Activated naive CD8-positive, alpha-beta T cell treated with anti-CD3 and anti-CD28 coated beads, Interleukin-2, amount 50 U/mL, for 24 hours (primary cell): Measurements from ENCODE around the gene C2orf69.

Experiments used
- ATAC-seq: fragments of 150-1000 bp; cut with Tn5 transposase; one replicate; pipeline ENCODE4 v1.10.0; 2021
- DNase-seq: peaks from one replicate; pipeline ENCODE4 v3.0.0; 2021
- H3K27ac Mint-ChIP-seq: one replicate; pipeline ENCODE4 v1.8.0; 2021; ENCODE audit warnings: mild to moderate bottlenecking, mixed read lengths
- H3K27me3 Mint-ChIP-seq: one replicate; pipeline ENCODE4 v1.8.0; 2021; ENCODE audit warnings: mixed read lengths
- H3K36me3 Mint-ChIP-seq: one replicate; pipeline ENCODE4 v1.8.0; 2021; ENCODE audit warnings: low read depth, mixed read lengths
- H3K4me1 Mint-ChIP-seq: one replicate; pipeline ENCODE4 v1.8.0; 2021; ENCODE audit warnings: mixed read lengths
- H3K4me3 Mint-ChIP-seq: one replicate; pipeline ENCODE4 v1.8.0; 2021; ENCODE audit warnings: mild to moderate bottlenecking, moderate library complexity, mixed read lengths
- H3K9me3 Mint-ChIP-seq: one replicate; pipeline ENCODE4 v1.8.0; 2021; ENCODE audit warnings: mixed read lengths

C2orf69 gene

DNA sequence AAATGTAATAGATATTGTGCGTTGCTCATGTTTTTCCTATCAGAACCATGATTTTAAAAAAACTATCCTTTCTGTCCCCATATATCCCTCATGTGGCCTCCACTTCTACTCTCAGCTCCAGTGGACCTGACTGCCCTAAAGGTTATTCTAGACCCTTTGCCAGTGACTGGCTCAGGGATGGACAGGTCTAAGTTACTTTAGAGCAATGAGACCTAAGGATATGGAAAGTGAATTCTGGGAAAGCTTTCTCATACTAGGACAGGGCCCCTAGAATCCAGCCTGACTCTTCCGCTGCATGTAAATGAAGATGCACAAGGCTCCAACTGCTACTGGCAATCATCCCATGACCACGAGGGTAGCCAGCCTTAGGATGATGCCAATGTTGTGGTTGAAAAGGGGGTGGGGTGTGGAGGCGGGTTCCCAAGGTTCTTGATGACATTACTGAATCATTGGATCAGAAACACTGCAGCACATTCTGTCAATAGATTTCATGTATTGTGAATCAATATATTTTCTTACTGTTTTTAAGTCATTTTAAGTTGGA is 21.3 kb downstream of the C2orf69 start:
- Mint-ChIP-seq H3K4me3 (no peak overlapping the region), H3K27me3 (no peaks in the 10 kb centered on the region), H3K4me1 (peaks cover 2% of the 10 kb centered on the region), H3K27ac (no peak overlapping the region), H3K36me3 (peaks cover 41% of the 10 kb centered on the region), H3K9me3 (no peaks in the 10 kb centered on the region)
- no peak for DNase-seq
- ATAC-seq, result no peak

DNA sequence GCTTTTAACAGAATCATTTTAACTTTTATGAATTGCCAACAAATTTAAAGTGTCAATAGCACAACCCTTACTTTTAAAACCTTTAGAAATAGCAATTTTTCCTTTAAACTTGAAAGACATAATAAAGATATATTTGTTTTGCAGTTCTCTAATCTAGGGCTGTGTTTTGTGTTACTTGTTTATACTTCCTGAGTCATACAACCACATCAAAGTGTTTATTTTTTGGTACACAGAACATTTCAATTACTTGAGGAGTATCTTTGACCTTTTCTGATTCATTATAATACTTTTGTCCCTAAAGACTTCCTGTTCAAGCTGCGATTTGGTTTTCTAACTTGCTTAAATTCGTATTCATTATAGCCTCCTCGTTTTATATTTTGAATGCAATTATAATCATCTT is 22.4 kb downstream of the C2orf69 start:
- ATAC-seq, result no peak
- Mint-ChIP-seq H3K36me3 (peaks cover 44% of the 10 kb centered on the region), H3K4me3 (no peak overlapping the region), H3K27me3 (no peaks in the 10 kb centered on the region), H3K27ac (no peak overlapping the region), H3K4me1 (peaks cover 2% of the 10 kb centered on the region), H3K9me3 (no peaks in the 10 kb centered on the region)
- no peak for DNase-seq

DNA sequence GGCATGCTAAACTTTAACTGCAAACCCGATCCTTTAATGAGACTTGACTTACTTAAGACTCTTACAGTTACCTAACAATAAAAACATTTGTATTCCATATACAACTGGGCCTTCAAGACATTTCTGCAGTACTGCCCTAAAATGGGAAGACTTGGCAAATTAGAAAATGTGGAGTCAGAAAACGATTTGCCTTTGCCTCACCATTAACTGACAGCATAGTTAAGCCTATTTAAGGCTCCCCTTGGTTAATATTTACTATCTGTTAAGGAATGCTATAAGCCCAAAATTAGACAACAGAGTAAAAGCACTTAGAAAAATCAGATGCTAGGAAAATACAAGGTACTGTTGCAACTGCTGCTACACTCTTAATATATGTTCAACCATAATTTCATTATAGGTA is 25.5 kb downstream of the C2orf69 start:
- DNase-seq (no peak), ATAC-seq (no peak)
- Mint-ChIP-seq H3K27me3 (no peaks in the 10 kb centered on the region), H3K36me3 (peaks cover 30% of the 10 kb centered on the region), H3K4me1 (peaks cover 8% of the 10 kb centered on the region), H3K4me3 (no peak overlapping the region), H3K27ac (no peak overlapping the region), H3K9me3 (no peaks in the 10 kb centered on the region)

DNA sequence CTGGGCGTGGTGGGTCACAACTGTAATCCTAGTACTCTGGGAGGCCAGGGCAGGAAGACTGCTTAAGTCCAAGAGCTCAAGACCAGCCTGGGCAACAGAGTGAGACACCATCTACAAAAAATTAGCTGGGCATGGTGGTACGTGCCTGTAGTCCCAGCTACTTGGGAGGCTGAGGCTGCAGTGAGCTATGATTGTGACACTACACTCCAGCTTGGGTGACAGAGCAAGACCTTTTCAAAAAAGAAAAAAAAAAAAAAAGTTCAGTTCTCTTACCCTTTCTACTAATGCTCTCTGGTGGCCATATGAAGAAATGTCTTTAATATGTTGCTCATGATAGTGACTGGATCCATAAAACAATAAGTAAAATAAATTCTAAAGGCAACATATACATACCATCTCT is 29.3 kb downstream of the C2orf69 start:
- H3K27ac Mint-ChIP-seq, result no peak overlapping the region
- no peaks in the 10 kb centered on the region for H3K9me3 Mint-ChIP-seq
- ATAC-seq (no peak), DNase-seq (no peak)
- H3K27me3 Mint-ChIP-seq, result no peaks in the 10 kb centered on the region
- H3K36me3 Mint-ChIP-seq, result peaks cover 27% of the 10 kb centered on the region
- H3K4me3 Mint-ChIP-seq, result no peak overlapping the region
- H3K4me1 Mint-ChIP-seq, result peaks cover 6% of the 10 kb centered on the region

DNA sequence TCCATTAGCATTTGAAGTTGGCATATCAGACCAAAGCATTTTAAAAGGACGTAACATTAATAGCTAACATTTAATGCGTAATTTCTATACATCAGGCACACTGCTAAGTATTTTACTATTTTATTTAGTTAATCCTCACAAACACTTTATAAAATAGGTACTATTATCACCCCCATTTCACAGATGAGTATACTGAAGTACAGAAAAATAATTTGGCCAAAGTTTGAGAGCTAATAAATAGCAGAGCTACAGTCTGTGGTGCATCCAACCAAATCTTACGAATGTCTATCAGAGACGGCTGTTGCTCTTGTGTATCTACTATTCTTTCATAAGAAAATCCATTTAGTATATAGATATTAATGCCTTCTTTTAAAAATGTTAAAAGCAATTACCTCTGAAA is 32.3 kb downstream of the C2orf69 start:
- H3K4me1 Mint-ChIP-seq, result peaks cover 6% of the 10 kb centered on the region
- no peak overlapping the region for H3K27ac Mint-ChIP-seq
- peaks cover 30% of the 10 kb centered on the region for H3K36me3 Mint-ChIP-seq
- H3K9me3 Mint-ChIP-seq, result no peaks in the 10 kb centered on the region
- DNase-seq, result no peak
- H3K27me3 Mint-ChIP-seq, result no peaks in the 10 kb centered on the region
- ATAC-seq, result no peak
- no peak overlapping the region for H3K4me3 Mint-ChIP-seq

DNA sequence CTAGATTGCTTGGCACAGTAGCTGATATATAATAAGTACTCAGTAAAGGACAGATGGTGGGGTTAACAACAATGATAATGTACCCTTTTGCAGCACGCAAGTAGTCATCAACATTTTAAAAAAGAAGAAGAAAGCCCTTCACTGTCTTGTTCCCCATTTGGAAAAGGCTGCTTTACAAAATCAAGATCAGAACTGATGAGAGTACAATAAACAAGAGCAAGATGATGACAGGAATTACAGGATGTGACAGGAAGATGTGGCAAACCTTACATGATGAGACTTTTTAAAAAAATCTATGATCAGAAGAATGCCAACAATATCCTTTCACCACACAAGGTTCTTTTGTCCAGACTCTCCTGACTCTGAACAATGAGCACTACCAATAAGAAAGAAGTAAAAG is 35.1 kb downstream of the C2orf69 start:
- H3K27me3 Mint-ChIP-seq, result no peaks in the 10 kb centered on the region
- H3K27ac Mint-ChIP-seq, result no peak overlapping the region
- ATAC-seq, result no peak
- H3K4me1 Mint-ChIP-seq, result peaks cover 8% of the 10 kb centered on the region
- H3K36me3 Mint-ChIP-seq, result peaks cover 33% of the 10 kb centered on the region
- no peak overlapping the region for H3K4me3 Mint-ChIP-seq
- no peaks in the 10 kb centered on the region for H3K9me3 Mint-ChIP-seq
- DNase-seq, result no peak

DNA sequence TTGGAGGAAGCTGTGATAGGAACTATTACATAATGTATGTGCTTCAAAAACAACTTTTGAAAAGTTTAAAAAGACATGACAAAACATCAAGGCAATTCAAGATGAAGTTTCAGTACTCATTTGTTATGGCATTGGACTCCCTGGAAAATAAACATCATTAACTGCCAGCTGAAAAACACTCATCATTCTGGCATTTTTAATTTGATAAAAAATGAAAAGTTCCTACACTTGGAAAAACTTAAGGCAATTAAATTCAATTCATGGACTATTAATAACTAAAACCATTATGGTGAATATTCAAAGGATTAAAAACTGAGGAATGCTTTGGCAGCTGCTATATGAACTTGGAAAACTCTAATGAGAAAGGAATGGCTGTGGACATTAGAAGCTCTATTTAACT is 35.7 kb downstream of the C2orf69 start:
- H3K9me3 Mint-ChIP-seq, result no peaks in the 10 kb centered on the region
- H3K4me1 Mint-ChIP-seq, result peaks cover 12% of the 10 kb centered on the region
- no peak overlapping the region for H3K27ac Mint-ChIP-seq
- DNase-seq (no peak), ATAC-seq (no peak)
- H3K27me3 Mint-ChIP-seq, result no peaks in the 10 kb centered on the region
- H3K4me3 Mint-ChIP-seq, result no peak overlapping the region
- peaks cover 33% of the 10 kb centered on the region for H3K36me3 Mint-ChIP-seq

DNA sequence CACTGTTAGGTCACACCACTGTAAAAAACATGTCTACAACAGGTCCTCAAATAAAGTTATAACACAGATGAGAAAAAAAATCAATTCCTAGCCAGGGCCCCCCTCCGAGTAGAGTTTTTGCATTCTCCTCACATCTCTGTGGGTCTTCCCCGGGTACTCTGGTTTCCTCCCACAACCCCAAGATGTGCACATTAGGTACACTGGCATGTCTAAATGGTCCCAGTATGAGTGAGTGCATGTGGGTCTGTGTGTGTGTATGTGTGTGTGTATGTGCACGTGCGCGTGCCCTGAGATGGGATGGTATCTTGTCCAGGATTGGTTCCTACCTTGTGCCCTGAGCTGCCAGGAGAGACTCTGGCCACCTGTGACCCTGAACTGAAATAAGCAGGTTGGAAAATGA is 39.3 kb downstream of the C2orf69 start:
- ATAC-seq (no peak), DNase-seq (no peak)
- peaks cover 27% of the 10 kb centered on the region for H3K36me3 Mint-ChIP-seq
- peaks cover 39% of the 10 kb centered on the region for H3K4me1 Mint-ChIP-seq
- no peak overlapping the region for H3K4me3 Mint-ChIP-seq
- H3K27ac Mint-ChIP-seq, result peak overlapping the region; percentile 28
- H3K27me3 Mint-ChIP-seq, result no peaks in the 10 kb centered on the region
- H3K9me3 Mint-ChIP-seq, result no peaks in the 10 kb centered on the region

DNA sequence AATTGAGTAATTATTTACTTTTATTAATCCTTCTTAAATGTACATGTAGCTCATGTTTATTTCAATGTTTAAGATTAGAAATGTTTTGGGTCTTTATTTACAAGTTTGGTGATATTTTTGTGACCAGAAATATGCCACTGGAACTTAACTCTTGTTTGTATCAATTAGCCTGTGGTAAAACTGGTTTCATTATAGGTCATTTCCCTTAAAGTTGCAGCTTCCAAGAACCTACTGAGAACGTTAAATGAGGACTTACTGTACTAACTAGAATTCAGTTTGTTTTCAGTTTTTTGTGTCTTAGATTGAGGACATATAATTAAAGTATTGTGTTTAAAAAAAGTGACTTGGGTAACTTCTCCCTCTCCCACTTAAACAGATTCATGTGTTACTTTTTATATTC is 39.9 kb downstream of the C2orf69 start:
- Mint-ChIP-seq H3K4me3 (no peak overlapping the region), H3K4me1 (peaks cover 39% of the 10 kb centered on the region), H3K27me3 (no peaks in the 10 kb centered on the region), H3K36me3 (peaks cover 24% of the 10 kb centered on the region), H3K9me3 (no peaks in the 10 kb centered on the region), H3K27ac (no peak overlapping the region)
- ATAC-seq (no peak), DNase-seq (no peak)

DNA sequence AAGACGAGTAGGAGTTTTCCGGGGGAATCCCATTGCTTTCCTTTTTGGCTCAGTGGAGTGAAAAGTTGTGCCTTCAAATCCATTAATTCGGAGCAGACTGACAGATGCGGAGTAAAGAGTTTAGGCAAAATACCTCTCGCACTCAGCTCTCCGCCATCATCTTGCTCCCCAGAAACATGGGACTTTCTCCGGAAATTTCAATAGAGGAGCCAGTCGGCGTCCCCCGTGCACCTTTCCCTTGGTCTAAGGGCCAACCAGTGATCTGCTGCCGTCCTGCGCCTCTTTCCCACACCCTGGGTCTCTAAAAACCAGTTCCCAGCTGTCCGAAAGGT is 43.9 kb downstream of the C2orf69 start:
- Mint-ChIP-seq H3K4me3 (peak overlapping the region; percentile 99), H3K27me3 (no peaks in the 10 kb centered on the region), H3K4me1 (peaks cover 61% of the 10 kb centered on the region), H3K27ac (peak overlapping the region; percentile 95), H3K9me3 (no peaks in the 10 kb centered on the region), H3K36me3 (peaks cover 22% of the 10 kb centered on the region)
- DNase-seq (no peak), ATAC-seq (peak; percentile 62)

DNA sequence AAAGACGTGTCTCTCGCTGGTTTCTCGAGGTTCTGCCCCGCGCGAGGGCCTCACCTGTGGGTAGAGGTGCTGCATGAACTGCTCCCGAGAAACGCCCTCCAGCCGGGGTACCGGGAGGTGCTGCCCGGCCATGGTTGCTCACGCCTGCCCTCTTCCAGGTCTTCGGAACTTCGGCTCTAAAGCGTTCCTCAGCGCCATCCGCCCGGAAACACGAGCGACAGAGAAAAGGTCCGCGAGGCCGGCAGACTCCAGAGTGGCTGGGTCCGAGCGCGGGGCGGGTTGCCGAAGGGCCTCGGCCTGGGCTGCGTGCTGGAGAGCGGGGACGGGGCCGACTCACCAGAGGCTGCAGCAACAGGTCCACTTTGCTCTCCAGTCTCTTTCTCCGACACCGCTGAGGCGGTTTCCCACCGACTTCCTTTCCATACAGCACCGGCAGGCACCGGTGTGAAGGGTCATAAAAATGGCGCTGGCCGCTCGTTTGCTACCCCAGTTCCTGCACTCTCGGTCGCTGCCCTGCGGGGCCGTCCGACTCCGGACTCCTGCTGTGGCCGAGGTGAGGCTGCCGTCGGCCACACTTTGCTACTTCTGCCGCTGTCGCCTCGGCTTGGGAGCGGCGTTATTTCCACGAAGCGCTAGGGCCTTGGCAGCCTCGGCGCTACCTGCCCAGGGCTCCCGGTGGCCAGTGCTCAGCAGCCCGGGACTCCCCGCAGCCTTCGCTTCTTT is 44.4 kb downstream of the C2orf69 start, which contains the start of the genes MAIP1 and TYW5:
TSS of gene MAIP1 (plus strand) at position 244 of the 723 bp plus-strand sequence. CDS start at position 461, 217 bp downstream.
TSS of gene TYW5 (minus strand) at position 153 of the 723 bp plus-strand sequence. CDS start at position 132, 21 bp downstream.
- Mint-ChIP-seq H3K4me1 (peaks cover 59% of the 10 kb centered on the region), H3K4me3 (peak within 1 kb of the TSS; percentile 99), H3K36me3 (peaks cover 23% of the 10 kb centered on the region), H3K9me3 (no peaks in the 10 kb centered on the region), H3K27ac (peak within 1 kb of the TSS; percentile 95), H3K27me3 (no peaks in the 10 kb centered on the region)
- DNase-seq (peak; percentile 80), ATAC-seq (peak; percentile 93)

DNA sequence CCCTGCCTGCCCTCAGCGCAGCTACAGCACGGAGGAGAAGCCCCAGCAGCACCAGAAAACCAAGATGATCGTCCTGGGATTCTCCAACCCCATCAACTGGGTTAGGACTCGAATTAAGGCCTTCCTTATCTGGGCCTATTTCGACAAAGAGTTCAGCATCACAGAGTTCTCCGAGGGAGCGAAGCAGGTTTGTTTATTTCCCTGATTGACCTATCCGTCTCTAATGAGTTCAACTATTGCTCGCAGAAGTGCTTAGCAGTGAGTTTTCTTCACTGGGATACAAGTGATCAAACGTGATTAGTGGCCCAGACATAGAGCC is 44.9 kb downstream of the C2orf69 start:
- Mint-ChIP-seq H3K4me1 (peaks cover 56% of the 10 kb centered on the region), H3K36me3 (peaks cover 24% of the 10 kb centered on the region), H3K4me3 (peak overlapping the region; percentile 99), H3K27ac (peak overlapping the region; percentile 95), H3K9me3 (no peaks in the 10 kb centered on the region), H3K27me3 (no peaks in the 10 kb centered on the region)
- DNase-seq (no peak), ATAC-seq (no peak)

DNA sequence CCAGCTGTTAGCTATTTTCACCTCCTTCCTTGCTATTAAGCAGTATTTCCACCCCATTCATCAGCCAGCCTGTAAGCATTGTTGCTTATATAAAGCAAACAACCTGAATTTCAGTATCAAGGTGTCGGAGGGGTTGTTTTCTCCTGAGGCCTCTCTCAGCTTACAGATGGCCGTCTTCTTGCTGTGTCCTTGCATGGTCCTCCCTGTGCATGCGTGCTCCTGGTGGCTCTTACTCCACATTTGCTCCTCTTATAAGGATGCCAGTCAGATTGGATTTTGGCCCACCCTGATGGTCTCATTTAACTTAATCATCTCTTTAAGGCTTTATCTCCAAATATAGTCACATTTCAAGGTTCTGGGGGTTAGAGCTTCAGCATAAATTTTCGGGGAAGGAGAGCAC is 46.9 kb downstream of the C2orf69 start:
- Mint-ChIP-seq H3K27ac (no peak overlapping the region), H3K9me3 (no peaks in the 10 kb centered on the region), H3K4me1 (peaks cover 50% of the 10 kb centered on the region), H3K27me3 (no peaks in the 10 kb centered on the region), H3K4me3 (peak overlapping the region; percentile 99), H3K36me3 (peaks cover 36% of the 10 kb centered on the region)
- DNase-seq, result no peak
- no peak for ATAC-seq

DNA sequence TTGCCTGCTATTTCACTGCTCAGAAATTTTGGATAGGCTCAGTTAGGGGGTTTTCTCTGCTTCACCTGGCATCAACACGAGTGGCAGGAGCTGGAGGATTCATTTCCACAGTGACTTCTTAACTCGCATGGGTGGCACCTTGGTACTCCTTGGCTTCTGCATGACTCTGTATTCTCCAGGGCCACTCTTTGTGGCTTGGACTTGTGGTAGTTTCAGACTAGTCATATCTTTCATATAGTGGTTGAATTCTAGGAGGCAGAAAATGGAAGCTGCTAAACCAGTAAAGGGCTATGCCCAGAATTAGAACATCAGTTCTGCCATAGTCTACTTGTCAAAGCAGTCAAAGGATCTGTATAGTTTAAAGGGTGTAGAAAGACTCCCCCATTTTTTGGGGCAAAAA is 51.1 kb downstream of the C2orf69 start:
- H3K4me1 Mint-ChIP-seq, result peaks cover 24% of the 10 kb centered on the region
- ATAC-seq, result peak; percentile 68
- H3K27me3 Mint-ChIP-seq, result no peaks in the 10 kb centered on the region
- H3K4me3 Mint-ChIP-seq, result no peak overlapping the region
- H3K27ac Mint-ChIP-seq, result peak overlapping the region; percentile 20
- H3K36me3 Mint-ChIP-seq, result peaks cover 52% of the 10 kb centered on the region
- H3K9me3 Mint-ChIP-seq, result no peaks in the 10 kb centered on the region
- DNase-seq, result no peak

DNA sequence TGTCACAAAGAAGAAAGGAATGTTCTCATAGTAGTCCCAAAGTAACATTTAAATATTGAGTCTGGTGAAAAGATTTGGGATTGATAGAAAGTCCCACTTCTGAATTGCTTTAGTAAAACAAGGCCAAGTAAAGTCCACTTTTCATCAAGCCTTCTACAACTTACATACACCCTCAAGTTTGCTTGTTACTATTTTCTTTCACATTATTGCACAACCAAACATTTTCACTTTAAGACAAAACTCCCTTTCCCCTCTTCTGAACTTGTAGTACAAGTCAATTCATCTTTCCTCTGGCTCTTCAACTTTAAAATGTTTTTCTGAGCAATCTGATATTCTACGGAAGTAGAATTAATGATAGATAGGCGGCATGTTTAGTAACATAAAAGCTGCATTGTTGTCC is 55.3 kb downstream of the C2orf69 start:
- Mint-ChIP-seq H3K27ac (no peak overlapping the region), H3K4me3 (no peak overlapping the region), H3K36me3 (peaks cover 31% of the 10 kb centered on the region), H3K4me1 (peaks cover 9% of the 10 kb centered on the region), H3K9me3 (no peaks in the 10 kb centered on the region), H3K27me3 (no peaks in the 10 kb centered on the region)
- DNase-seq, result no peak
- no peak for ATAC-seq
